ENCODE results near the gene HNRNPH3. TPM values are rescaled to one million over a fixed set of nuclear protein-coding genes. Genes with fewer than 3 reads are reported as not detected.

Gene HNRNPH3
- total and polyA plus RNA-seq, 2 experiments from 2014 or later = 87.2 to 367 TPM

DNA sequence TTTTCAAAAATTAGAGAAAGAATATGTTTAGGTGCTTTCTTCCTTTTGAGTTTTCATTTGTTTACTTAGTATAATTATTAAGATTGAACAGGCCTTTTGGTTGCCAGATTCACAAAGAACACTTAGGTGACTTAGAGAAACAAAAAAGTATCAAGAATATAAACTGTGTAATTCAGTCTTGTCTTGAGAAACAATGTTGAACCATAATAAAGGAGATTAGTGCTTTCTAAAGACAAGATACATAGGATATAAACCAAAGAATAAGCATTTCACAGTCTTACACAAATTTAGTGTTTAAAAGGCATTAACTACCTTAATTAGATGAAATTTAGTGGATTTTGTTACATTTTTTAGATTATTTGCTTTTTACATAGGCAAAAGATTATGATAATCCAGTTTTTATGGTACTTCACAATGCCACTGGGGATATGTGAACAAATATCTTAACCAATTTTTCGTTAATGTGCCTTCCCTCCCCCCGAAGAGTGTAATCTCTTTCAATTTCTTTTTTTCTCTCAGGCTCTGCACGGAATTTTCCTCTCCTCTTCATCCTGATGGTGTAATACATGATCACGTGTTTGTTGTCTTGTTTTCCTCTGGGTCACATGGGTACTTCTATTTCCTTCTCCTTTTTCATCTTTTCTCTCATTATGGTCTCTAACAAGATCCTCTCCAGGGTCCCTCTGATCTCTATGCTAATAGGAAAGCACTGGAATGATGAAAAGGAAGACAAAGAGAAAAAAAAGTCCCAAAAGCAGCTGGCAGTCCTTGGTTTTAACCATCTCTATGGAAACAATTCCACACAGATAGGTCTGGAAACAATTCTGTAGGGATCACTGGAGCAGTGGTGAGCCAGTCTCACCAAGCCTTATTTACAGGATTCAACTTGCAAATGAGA lies 3.7 kb upstream of the HNRNPH3 start:
- peak; percentile 67 for DNase-seq (ENCODE audit: low spot score)
- TF ChIP-seq STAT1 (IDR thresholded peaks at IDR 0.05; ENCODE audit: unreplicated experiment) (no peak), CREB1 (CRISPR knock-in tag; IDR thresholded peaks at IDR 0.05; ENCODE audit: low read depth) (no peak), ZNF114 (CRISPR knock-in tag; IDR thresholded peaks at IDR 0.05) (no peak), ZNF331 (CRISPR knock-in tag; IDR thresholded peaks at IDR 0.05; ENCODE audit: low read depth) (no peak), JUNB (IDR thresholded peaks at IDR 0.05; ENCODE audit: unreplicated experiment) (no peak), EZH2phosphoT487 (IDR thresholded peaks at IDR 0.05; ENCODE audit: unreplicated experiment) (no peak), POLR2AphosphoS5 (IDR thresholded peaks at IDR 0.05; ENCODE audit: low read depth) (no peak), EZH2 (IDR thresholded peaks at IDR 0.05; ENCODE audit: low read depth, unreplicated experiment) (no peak), NANOG (IDR thresholded peaks at IDR 0.05; ENCODE audit: borderline replicate concordance) (no peak)
- TF ChIP-seq, protein P1, sequence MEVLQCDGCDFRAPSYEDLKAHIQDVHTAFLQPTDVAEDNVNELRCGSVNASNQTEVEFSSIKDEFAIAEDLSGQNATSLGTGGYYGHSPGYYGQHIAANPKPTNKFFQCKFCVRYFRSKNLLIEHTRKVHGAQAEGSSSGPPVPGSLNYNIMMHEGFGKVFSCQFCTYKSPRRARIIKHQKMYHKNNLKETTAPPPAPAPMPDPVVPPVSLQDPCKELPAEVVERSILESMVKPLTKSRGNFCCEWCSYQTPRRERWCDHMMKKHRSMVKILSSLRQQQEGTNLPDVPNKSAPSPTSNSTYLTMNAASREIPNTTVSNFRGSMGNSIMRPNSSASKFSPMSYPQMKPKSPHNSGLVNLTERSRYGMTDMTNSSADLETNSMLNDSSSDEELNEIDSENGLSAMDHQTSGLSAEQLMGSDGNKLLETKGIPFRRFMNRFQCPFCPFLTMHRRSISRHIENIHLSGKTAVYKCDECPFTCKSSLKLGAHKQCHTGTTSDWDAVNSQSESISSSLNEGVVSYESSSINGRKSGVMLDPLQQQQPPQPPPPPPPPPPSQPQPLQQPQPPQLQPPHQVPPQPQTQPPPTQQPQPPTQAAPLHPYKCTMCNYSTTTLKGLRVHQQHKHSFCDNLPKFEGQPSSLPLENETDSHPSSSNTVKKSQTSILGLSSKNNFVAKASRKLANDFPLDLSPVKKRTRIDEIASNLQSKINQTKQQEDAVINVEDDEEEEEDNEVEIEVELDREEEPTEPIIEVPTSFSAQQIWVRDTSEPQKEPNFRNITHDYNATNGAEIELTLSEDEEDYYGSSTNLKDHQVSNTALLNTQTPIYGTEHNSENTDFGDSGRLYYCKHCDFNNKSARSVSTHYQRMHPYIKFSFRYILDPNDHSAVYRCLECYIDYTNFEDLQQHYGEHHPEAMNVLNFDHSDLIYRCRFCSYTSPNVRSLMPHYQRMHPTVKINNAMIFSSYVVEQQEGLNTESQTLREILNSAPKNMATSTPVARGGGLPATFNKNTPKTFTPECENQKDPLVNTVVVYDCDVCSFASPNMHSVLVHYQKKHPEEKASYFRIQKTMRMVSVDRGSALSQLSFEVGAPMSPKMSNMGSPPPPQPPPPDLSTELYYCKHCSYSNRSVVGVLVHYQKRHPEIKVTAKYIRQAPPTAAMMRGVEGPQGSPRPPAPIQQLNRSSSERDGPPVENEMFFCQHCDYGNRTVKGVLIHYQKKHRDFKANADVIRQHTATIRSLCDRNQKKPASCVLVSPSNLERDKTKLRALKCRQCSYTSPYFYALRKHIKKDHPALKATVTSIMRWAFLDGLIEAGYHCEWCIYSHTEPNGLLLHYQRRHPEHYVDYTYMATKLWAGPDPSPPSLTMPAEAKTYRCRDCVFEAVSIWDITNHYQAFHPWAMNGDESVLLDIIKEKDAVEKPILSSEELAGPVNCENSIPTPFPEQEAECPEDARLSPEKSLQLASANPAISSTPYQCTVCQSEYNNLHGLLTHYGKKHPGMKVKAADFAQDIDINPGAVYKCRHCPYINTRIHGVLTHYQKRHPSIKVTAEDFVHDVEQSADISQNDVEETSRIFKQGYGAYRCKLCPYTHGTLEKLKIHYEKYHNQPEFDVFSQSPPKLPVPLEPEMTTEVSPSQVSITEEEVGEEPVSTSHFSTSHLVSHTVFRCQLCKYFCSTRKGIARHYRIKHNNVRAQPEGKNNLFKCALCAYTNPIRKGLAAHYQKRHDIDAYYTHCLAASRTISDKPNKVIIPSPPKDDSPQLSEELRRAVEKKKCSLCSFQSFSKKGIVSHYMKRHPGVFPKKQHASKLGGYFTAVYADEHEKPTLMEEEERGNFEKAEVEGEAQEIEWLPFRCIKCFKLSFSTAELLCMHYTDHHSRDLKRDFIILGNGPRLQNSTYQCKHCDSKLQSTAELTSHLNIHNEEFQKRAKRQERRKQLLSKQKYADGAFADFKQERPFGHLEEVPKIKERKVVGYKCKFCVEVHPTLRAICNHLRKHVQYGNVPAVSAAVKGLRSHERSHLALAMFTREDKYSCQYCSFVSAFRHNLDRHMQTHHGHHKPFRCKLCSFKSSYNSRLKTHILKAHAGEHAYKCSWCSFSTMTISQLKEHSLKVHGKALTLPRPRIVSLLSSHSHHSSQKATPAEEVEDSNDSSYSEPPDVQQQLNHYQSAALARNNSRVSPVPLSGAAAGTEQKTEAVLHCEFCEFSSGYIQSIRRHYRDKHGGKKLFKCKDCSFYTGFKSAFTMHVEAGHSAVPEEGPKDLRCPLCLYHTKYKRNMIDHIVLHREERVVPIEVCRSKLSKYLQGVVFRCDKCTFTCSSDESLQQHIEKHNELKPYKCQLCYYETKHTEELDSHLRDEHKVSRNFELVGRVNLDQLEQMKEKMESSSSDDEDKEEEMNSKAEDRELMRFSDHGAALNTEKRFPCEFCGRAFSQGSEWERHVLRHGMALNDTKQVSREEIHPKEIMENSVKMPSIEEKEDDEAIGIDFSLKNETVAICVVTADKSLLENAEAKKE (CRISPR knock-in tag; IDR thresholded peaks at IDR 0.05) = no peak
- TF ChIP-seq, protein P2, sequence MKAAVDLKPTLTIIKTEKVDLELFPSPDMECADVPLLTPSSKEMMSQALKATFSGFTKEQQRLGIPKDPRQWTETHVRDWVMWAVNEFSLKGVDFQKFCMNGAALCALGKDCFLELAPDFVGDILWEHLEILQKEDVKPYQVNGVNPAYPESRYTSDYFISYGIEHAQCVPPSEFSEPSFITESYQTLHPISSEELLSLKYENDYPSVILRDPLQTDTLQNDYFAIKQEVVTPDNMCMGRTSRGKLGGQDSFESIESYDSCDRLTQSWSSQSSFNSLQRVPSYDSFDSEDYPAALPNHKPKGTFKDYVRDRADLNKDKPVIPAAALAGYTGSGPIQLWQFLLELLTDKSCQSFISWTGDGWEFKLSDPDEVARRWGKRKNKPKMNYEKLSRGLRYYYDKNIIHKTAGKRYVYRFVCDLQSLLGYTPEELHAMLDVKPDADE (IDR thresholded peaks at IDR 0.05) = no peak
- no peak overlapping the region for H3K4me2 ChIP-seq
- no peak overlapping the region for H3K27ac ChIP-seq (ENCODE audit: low read depth)
- ATAC-seq = no peak
- peaks cover 9% of the 10 kb centered on the region for H3K79me2 ChIP-seq (replicated peaks; ENCODE audit: insufficient read depth)
- H3K4me3 ChIP-seq = no peak overlapping the region
- H3K36me3 ChIP-seq (ENCODE audit: insufficient read depth) = no peaks in the 10 kb centered on the region; the same call in 1 of the 2 replicates
- Mint-ChIP-seq H3K36me3 (ENCODE audit: low read depth) (peaks cover 12% of the 10 kb centered on the region), H3K9me3 (peaks cover 4% of the 10 kb centered on the region; the same call in 2 of the 3 replicates), H3K4me1 (peaks cover 22% of the 10 kb centered on the region), H3K4me3 (peak overlapping the region; percentile 29; the same call in 2 of the 3 replicates), H3K27ac (peak overlapping the region; percentile 39), H3K27me3 (ENCODE audit: insufficient read depth, low read depth, poor library complexity) (peaks cover 30% of the 10 kb centered on the region)
- H3K27me3 ChIP-seq (ENCODE audit: insufficient read depth) = no peaks in the 10 kb centered on the region
- no peaks in the 10 kb centered on the region; the same call in 1 of the 2 replicates for H4K20me1 ChIP-seq (replicated peaks; ENCODE audit: insufficient read depth)
- 0 out of 2 replicates have a peak, but pooled peaks cover 9% of the 10 kb centered on the region for H3K4me1 ChIP-seq (ENCODE audit: insufficient read depth)
- H2AFZ ChIP-seq = no peak overlapping the region
- H3F3A ChIP-seq (replicated peaks; ENCODE audit: low read depth) = no peaks in the 10 kb centered on the region
- no peaks in the 10 kb centered on the region for H3K9me2 ChIP-seq (ENCODE audit: insufficient read depth)

Data from GM23338 (cell line).